Stomach (tissue), 4 donors: ENCODE data around the gene RIMS1.

ENCODE experiments used
- CTCF ChIP-seq, 7 experiments: fragments of 450-650 bp in 4 of 7; fragments of 200-600 bp in 3 of 7; sonication (generic) in 3 of 7; IDR thresholded peaks; one replicate each; pipeline ENCODE4 v1.5.1; 2016 to 2019; ENCODE audit warnings: antibody characterized with exemption in 7 of 7, control low read depth in 2 of 7, mild to moderate bottlenecking in 1 of 7
- POLR2A ChIP-seq, 4 donors: fragments of 450-650 bp; IDR thresholded peaks; one replicate each; pipeline ENCODE4 v1.6.1; 2016; ENCODE audit warnings: antibody characterized with exemption in 4 of 4, control low read depth in 2 of 4, mild to moderate bottlenecking in 1 of 4, moderate library complexity in 1 of 4

- no peak for TF ChIP-seq POLR2A (IDR thresholded peaks at IDR 0.05)
- TF ChIP-seq CTCF (IDR thresholded peaks at IDR 0.05) = no peak
Measured at GRCh38 chr6:72262254-72262653, 375.9 kb downstream of the RIMS1 start.
